Measurements from ENCODE around the gene SLC37A3. TPM values are rescaled to one million over a fixed set of nuclear protein-coding genes. Genes with fewer than 3 reads are reported as not detected.

Gene SLC37A3
- total RNA-seq, 1 donor from 2014 or later: 72.7 TPM

GRCh38 chr7:140390034-140390433, 8.3 kb downstream of the SLC37A3 start:
- Mint-ChIP-seq H3K9me3 (ENCODE audit: unreplicated experiment) (no peaks in the 10 kb centered on the region), H3K27me3 (ENCODE audit: unreplicated experiment) (no peaks in the 10 kb centered on the region), H3K4me3 (ENCODE audit: unreplicated experiment) (no peak overlapping the region), H3K27ac (ENCODE audit: unreplicated experiment) (no peak overlapping the region), H3K36me3 (ENCODE audit: unreplicated experiment) (no peaks in the 10 kb centered on the region), H3K4me1 (ENCODE audit: unreplicated experiment) (peaks cover 7% of the 10 kb centered on the region)
- no peak for DNase-seq (ENCODE audit: extremely low spot score, unreplicated experiment)
- TF ChIP-seq CTCF (IDR thresholded peaks at IDR 0.05): no peak

GRCh38 chr7:140389445-140389844, 8.9 kb downstream of the SLC37A3 start:
- Mint-ChIP-seq H3K4me1 (ENCODE audit: unreplicated experiment) (peaks cover 12% of the 10 kb centered on the region), H3K9me3 (ENCODE audit: unreplicated experiment) (no peaks in the 10 kb centered on the region), H3K27me3 (ENCODE audit: unreplicated experiment) (no peaks in the 10 kb centered on the region), H3K36me3 (ENCODE audit: unreplicated experiment) (no peaks in the 10 kb centered on the region), H3K27ac (ENCODE audit: unreplicated experiment) (no peak overlapping the region), H3K4me3 (ENCODE audit: unreplicated experiment) (no peak overlapping the region)
- no peak for DNase-seq (ENCODE audit: extremely low spot score, unreplicated experiment)
- no peak for TF ChIP-seq CTCF (IDR thresholded peaks at IDR 0.05)

GRCh38 chr7:140384894-140385545, 13.3 kb downstream of the SLC37A3 start:
- no peak for TF ChIP-seq CTCF (IDR thresholded peaks at IDR 0.05)
- Mint-ChIP-seq H3K36me3 (ENCODE audit: unreplicated experiment) (peaks cover 10% of the 10 kb centered on the region), H3K9me3 (ENCODE audit: unreplicated experiment) (no peaks in the 10 kb centered on the region), H3K27ac (ENCODE audit: unreplicated experiment) (peak overlapping the region; percentile 54), H3K4me1 (ENCODE audit: unreplicated experiment) (peaks cover 12% of the 10 kb centered on the region), H3K27me3 (ENCODE audit: unreplicated experiment) (no peaks in the 10 kb centered on the region), H3K4me3 (ENCODE audit: unreplicated experiment) (no peak overlapping the region)
- DNase-seq (ENCODE audit: extremely low spot score, unreplicated experiment): no peak

GRCh38 chr7:140383954-140384713, 14.2 kb downstream of the SLC37A3 start:
- H3K27ac Mint-ChIP-seq (ENCODE audit: unreplicated experiment): peak overlapping the region; percentile 38

More at GRCh38 chr7:140383954-140384713, 14.2 kb downstream of the SLC37A3 start:
- Mint-ChIP-seq H3K9me3 (ENCODE audit: unreplicated experiment) (no peaks in the 10 kb centered on the region), H3K4me1 (ENCODE audit: unreplicated experiment) (peaks cover 12% of the 10 kb centered on the region), H3K27me3 (ENCODE audit: unreplicated experiment) (no peaks in the 10 kb centered on the region), H3K36me3 (ENCODE audit: unreplicated experiment) (peaks cover 17% of the 10 kb centered on the region), H3K4me3 (ENCODE audit: unreplicated experiment) (no peak overlapping the region)
- DNase-seq (ENCODE audit: extremely low spot score, unreplicated experiment): no peak
- no peak for TF ChIP-seq CTCF (IDR thresholded peaks at IDR 0.05)
